Measurements from ENCODE around the gene OR2A7. TPM values are rescaled to one million over a fixed set of nuclear protein-coding genes. Genes with fewer than 3 reads are reported as not detected.
"Not testable (repeated sequence)": the region's sequence is repeated elsewhere in the genome, so short reads cannot be mapped to it uniquely, and the experiment has no call there.

Gene OR2A7, protein sequence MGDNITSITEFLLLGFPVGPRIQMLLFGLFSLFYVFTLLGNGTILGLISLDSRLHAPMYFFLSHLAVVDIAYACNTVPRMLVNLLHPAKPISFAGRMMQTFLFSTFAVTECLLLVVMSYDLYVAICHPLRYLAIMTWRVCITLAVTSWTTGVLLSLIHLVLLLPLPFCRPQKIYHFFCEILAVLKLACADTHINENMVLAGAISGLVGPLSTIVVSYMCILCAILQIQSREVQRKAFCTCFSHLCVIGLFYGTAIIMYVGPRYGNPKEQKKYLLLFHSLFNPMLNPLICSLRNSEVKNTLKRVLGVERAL
- total RNA-seq, result 2.8 and 3.0 TPM in 2 replicates

- not testable (repeated sequence) for H3K27me3 ChIP-seq (ENCODE audit: control insufficient read depth, insufficient read depth, low read length); H3K36me3 ChIP-seq (ENCODE audit: control insufficient read depth, insufficient read depth, low read length); DNase-seq (ENCODE audit: low read depth); H3K4me3 ChIP-seq (ENCODE audit: low read depth, low read length)
Measured at GRCh38 chr7:144264692-144265091, at the start of gene OR2A7. OR2A7 (minus strand) TSS chr7:144264792; CDS start chr7:144259628, 5,164 bp downstream.

DNA sequence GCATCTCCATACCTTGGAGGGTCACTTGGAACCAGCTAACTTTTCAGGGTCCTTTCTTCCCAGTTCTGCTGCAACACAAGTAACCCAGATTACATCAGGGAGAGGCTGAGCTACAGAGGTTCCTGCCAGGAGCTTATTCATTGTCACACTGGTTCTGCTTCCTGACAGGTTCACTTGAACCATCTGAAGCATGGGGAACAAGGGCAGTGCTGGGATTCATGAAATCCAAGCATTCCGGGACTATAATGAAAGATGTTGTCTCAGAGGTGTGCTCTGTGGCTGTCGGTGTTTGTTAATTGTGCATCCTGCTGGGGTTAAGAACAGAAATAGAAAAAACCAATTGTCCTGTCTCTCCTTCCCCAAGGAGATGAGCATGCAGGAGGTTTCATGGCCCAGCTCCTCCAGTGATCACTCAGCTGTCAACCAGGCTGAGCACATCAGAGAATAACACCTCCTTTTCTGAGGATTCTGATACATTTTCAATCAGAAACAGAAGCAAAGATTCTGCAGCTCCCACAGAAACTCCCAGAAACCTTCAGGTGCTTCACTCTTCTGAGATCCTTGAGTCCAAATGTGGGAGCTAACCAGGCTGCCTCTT, 47.4 kb upstream of the OR2A7 start, which contains the start of gene OR2A1:
Gene OR2A1, plus strand, starts transcription at position 548 of the 598 bp plus-strand sequence. CDS start 5,706 bp downstream, outside the sequence.
- not testable (repeated sequence) for H3K4me3 ChIP-seq (ENCODE audit: low read depth, low read length); H3K36me3 ChIP-seq (ENCODE audit: control insufficient read depth, insufficient read depth, low read length); H3K27me3 ChIP-seq (ENCODE audit: control insufficient read depth, insufficient read depth, low read length); DNase-seq (ENCODE audit: low read depth)

DNA sequence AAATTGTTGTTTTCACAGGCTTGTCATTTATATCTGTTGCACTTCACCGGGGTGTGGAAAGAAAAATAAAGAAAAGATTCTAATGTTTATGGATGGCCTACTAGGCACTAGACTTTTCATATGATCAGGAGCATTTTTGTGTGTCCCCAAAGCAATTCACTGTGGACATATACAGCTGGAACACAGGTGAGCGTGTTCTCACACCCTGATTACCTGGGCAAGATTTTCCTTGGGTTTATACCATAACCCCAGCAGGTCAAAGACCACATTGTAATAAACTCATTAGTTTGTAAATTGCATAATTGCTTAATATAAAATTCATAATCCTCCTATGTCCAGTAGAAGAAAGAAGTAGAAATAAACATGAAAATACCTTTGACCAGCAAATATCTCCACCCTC, 46.6 kb upstream of the OR2A7 start:
- H3K27me3 ChIP-seq (ENCODE audit: control insufficient read depth, insufficient read depth, low read length); DNase-seq (ENCODE audit: low read depth); H3K36me3 ChIP-seq (ENCODE audit: control insufficient read depth, insufficient read depth, low read length): not testable (repeated sequence)

DNA sequence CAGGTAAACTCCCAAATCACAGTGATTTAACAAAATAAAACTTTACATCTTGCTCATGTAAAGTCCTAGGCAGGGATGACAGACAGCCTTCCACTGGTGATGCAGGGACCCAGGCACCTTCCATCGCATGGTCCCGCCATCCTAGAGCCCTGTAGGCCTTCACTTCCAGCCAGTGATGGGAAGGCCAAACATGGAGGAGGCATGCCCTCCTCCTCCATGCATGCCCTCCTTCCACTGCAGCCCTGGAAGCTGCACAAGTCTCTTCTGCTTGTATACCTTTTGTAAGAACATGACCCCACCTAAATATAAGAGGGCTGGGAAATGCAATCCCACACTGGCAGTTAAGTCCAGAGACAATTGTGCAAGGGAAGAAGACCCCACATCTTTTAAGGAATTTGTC, 45.1 kb upstream of the OR2A7 start:
- not testable (repeated sequence) for H3K36me3 ChIP-seq (ENCODE audit: control insufficient read depth, insufficient read depth, low read length); H3K27me3 ChIP-seq (ENCODE audit: control insufficient read depth, insufficient read depth, low read length); DNase-seq (ENCODE audit: low read depth); H3K4me3 ChIP-seq (ENCODE audit: low read depth, low read length)

More for the DNA sequence above, 46.6 kb upstream of the OR2A7 start:
- H3K4me3 ChIP-seq (ENCODE audit: low read depth, low read length), result not testable (repeated sequence)

GRCh38 chr7:144305156-144305555, 40.6 kb upstream of the OR2A7 start:
- not testable (repeated sequence) for H3K4me3 ChIP-seq (ENCODE audit: low read depth, low read length); H3K27me3 ChIP-seq (ENCODE audit: control insufficient read depth, insufficient read depth, low read length); DNase-seq (ENCODE audit: low read depth); H3K36me3 ChIP-seq (ENCODE audit: control insufficient read depth, insufficient read depth, low read length)

DNA sequence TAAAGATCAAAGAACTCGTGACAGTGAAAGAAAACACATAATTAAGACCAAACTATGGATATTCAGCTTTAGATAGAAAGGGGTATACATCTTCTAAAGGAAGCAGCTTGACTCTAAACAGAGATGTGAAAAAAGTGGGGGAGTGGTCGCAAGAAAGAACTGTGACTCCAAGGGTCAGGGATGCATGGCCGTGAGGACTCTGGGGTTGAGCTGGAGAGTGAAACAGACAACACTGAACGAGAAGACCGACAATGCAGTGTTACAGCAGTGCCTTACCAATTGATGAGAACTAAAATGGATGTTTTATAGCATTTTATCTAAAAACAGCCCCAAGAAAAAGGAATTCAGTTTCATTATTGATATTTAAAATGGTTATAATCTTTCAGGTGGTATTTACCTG, 39.0 kb upstream of the OR2A7 start:
- not testable (repeated sequence) for H3K36me3 ChIP-seq (ENCODE audit: control insufficient read depth, insufficient read depth, low read length); H3K4me3 ChIP-seq (ENCODE audit: low read depth, low read length); DNase-seq (ENCODE audit: low read depth); H3K27me3 ChIP-seq (ENCODE audit: control insufficient read depth, insufficient read depth, low read length)

DNA sequence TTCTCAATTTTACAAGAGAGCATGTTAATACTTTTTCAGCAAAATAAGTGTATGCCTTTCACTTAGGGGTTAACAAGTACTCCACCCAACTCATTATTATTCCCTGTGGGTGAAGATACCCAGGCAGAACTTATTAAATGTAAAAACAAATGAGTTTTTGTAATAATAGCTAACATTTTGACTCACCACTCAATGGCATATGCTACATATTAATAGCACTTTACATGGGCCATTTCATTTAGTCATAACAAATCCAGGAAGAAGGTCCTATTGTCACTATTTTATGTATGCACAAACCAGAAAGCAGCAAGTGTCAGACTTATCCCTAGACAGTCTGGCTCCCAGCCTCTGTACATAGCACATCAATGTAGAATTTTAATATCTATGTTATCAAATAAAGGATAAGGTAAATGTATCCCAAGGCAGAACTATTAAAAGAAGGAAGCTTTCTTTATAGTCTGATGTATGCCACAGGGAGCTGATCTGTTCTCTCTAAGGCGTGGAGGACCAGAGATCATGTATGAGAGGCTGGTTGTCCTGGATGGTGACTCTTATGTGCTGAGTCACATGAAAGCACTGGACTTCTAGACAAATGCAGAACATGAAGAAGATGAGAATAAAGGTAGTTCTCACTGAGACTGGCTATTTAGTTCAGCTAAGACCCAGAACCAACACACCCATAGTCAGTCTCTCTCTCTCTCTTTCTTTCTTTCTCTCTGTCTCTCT, 38.1 kb upstream of the OR2A7 start:
- H3K27me3 ChIP-seq (ENCODE audit: control insufficient read depth, insufficient read depth, low read length); H3K36me3 ChIP-seq (ENCODE audit: control insufficient read depth, insufficient read depth, low read length); H3K4me3 ChIP-seq (ENCODE audit: low read depth, low read length); DNase-seq (ENCODE audit: low read depth): not testable (repeated sequence)

- DNase-seq (ENCODE audit: low read depth); H3K27me3 ChIP-seq (ENCODE audit: control insufficient read depth, insufficient read depth, low read length); H3K36me3 ChIP-seq (ENCODE audit: control insufficient read depth, insufficient read depth, low read length); H3K4me3 ChIP-seq (ENCODE audit: low read depth, low read length): not testable (repeated sequence)
Measured at GRCh38 chr7:144293794-144294499, 29.4 kb upstream of the OR2A7 start.

DNA sequence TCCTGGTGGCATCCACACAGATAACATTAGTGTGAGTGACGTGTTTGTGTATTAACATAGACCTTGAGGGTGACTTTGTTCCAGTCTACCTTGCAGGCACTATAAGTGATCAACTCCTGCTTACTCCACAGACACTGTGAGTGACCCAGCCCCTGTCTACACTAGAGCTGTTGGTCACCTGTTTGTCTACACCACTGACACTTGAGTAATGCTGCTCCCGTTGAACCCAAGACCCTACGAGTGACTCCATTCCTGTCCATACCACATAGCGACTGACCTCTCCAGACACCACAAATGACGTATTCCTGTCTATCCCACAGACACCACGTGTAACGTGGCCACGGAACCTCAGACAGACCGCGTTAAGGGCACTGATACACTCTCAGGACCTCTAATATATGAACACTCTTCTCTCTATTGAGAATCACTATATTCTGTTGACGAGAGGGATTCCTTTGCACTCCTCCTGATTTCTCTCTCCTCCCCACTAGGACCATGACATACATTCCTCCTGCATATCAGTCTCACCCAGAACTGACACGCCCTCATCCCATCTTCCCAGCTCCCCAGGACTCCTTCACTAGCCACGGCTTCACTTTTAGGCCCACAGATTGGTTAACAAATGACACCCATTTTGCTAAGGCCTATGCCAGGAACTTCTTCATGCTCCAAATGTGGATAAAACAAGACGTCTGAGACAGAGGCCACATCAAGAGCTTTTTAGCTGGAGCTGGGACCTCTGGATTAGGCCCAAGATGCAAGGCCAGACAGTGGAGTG, 28.0 kb upstream of the OR2A7 start:
- not testable (repeated sequence) for H3K27me3 ChIP-seq (ENCODE audit: control insufficient read depth, insufficient read depth, low read length); H3K4me3 ChIP-seq (ENCODE audit: low read depth, low read length); H3K36me3 ChIP-seq (ENCODE audit: control insufficient read depth, insufficient read depth, low read length); DNase-seq (ENCODE audit: low read depth)

DNA sequence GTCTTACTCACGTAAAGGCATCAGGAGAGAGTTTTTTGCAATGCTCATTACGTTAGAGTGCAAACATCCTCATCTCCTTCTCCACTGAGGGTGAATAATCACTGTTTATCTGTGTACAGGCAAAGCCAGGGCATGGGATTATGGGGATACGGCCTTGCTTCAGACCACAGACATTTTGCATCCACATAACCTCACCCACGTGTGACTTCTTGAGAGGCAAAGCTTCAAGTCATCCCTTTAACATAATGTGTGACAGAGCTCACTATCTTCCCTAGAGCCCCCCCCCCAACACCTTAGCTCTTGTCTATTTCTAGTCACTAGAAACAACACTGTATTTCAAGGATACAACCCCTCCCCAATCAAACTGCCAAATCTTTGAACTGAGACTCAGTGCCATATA, 27.0 kb upstream of the OR2A7 start:
- not testable (repeated sequence) for H3K27me3 ChIP-seq (ENCODE audit: control insufficient read depth, insufficient read depth, low read length); H3K4me3 ChIP-seq (ENCODE audit: low read depth, low read length); H3K36me3 ChIP-seq (ENCODE audit: control insufficient read depth, insufficient read depth, low read length); DNase-seq (ENCODE audit: low read depth)

GRCh38 chr7:144287171-144287784, 22.7 kb upstream of the OR2A7 start:
- H3K36me3 ChIP-seq (ENCODE audit: control insufficient read depth, insufficient read depth, low read length); DNase-seq (ENCODE audit: low read depth); H3K27me3 ChIP-seq (ENCODE audit: control insufficient read depth, insufficient read depth, low read length); H3K4me3 ChIP-seq (ENCODE audit: low read depth, low read length): not testable (repeated sequence)

DNA sequence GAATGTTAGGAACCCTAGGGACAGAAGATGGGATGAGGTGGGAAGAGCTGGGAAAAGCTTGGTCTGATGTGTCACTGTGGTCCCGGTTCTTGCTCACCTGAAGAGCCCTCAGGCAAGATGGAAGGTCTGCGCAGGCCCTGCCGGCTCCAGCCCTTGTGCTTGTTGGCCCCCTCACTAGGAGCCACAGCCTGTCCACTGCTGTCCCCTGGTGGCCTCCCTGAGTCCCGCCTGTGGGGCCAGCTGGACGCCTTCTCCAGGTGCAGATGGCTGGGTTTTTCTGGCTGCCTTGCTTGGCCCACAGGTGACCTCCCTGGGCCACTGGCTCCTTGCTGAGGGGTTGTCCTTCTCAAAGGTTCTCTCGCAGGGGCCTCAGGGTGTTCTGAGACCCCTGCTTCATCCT, 19.1 kb upstream of the OR2A7 start:
- not testable (repeated sequence) for DNase-seq (ENCODE audit: low read depth); H3K4me3 ChIP-seq (ENCODE audit: low read depth, low read length); H3K27me3 ChIP-seq (ENCODE audit: control insufficient read depth, insufficient read depth, low read length); H3K36me3 ChIP-seq (ENCODE audit: control insufficient read depth, insufficient read depth, low read length)

DNA sequence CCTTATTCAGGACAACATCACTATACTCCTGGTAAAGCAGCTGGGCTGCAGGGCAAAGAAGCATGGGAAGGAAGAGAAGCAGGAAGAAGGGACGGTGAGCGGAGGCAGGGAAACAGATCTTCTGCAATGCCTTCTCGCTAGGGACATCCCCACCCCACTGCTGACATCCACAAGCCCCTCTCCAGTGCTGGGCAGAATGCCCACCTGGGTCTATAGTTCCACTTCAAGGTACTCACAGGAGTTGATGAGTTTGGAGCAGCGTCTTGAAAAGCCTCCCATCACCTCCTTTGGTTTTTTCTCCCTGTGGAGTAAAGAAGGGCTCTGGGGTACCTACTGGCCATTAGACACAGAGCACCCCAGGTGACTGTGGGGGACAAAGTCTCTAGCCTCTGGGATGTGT, 17.9 kb upstream of the OR2A7 start:
- not testable (repeated sequence) for H3K36me3 ChIP-seq (ENCODE audit: control insufficient read depth, insufficient read depth, low read length); DNase-seq (ENCODE audit: low read depth); H3K27me3 ChIP-seq (ENCODE audit: control insufficient read depth, insufficient read depth, low read length); H3K4me3 ChIP-seq (ENCODE audit: low read depth, low read length)
